Measurements from ENCODE around the gene CYP27C1. TPM values are rescaled to one million over a fixed set of nuclear protein-coding genes. Genes with fewer than 3 reads are reported as not detected.

The CYP27C1 gene
- 3.8 to 4.9 TPM (median 4.5 TPM) in 5 replicates for total RNA-seq (2022; extraction: Qiagen RNA extraction)

GRCh38 chr2:127220102-127220767 is at the start of gene CYP27C1:
Gene CYP27C1, minus strand, starts transcription at chr2:127220299. Its CDS starts 29 bp downstream, at chr2:127220270.

Other genes starting within 250 kb of the CYP27C1 start
- gene BIN1, start 113.1 kb downstream of the CYP27C1 start, total RNA-seq (2022; extraction: Qiagen RNA extraction) = 28.2 to 30.9 TPM (median 30.2 TPM) in 5 replicates
- gene ERCC3, start 73.8 kb upstream of the CYP27C1 start, total RNA-seq (2022; extraction: Qiagen RNA extraction) = 44.5 to 49.0 TPM (median 47.3 TPM) in 5 replicates
- 12.4 to 24.4 TPM (median 18.4 TPM) in 5 replicates for gene MAP3K2, start 167.7 kb upstream of the CYP27C1 start, total RNA-seq (2022; extraction: Qiagen RNA extraction)
- gene PROC, start 198.1 kb upstream of the CYP27C1 start, total RNA-seq (2022; extraction: Qiagen RNA extraction) = 2.9 to 4.2 TPM (median 3.9 TPM) in 5 replicates

Measured in A549 treated with CORT108297 at 1 μM for 4 hours (cell line).